HepG2 (cell line): ENCODE measurements around the gene CENPM. TPM values are rescaled to one million over a fixed set of nuclear protein-coding genes. Genes with fewer than 3 reads are reported as not detected.

Experiments
- AKAP8 ChIP-seq: sonication (generic); formaldehyde crosslinking; IDR thresholded peaks from 2 replicates; pipeline ENCODE4 v1.5.1; 2020; ENCODE audit warnings: mild to moderate bottlenecking, missing genetic modification reagents
- DR1 ChIP-seq: sonication (generic); formaldehyde crosslinking; IDR thresholded peaks from 2 replicates; pipeline ENCODE4 v1.8.0; 2021; ENCODE audit warnings: mild to moderate bottlenecking, missing genetic modification reagents, inconsistent platforms
- EZH2 ChIP-seq: conservative IDR thresholded peaks from 2 replicates; pipeline ENCODE4 v1.6.1; 2012; ENCODE audit warnings: mild to moderate bottlenecking, low read depth, low read length, moderate library complexity
- GTF2F1 ChIP-seq: fragments of 150-350 bp; IDR thresholded peaks from 2 replicates; pipeline ENCODE4 v1.6.1; 2014; ENCODE audit warnings: low read length
- IRF1 ChIP-seq: sonication (generic); formaldehyde crosslinking; IDR thresholded peaks from 2 replicates; pipeline ENCODE4 v1.4.0; 2020; ENCODE audit warnings: low read depth, mild to moderate bottlenecking, missing genetic modification reagents
- MEIS2 ChIP-seq: sonication (generic); formaldehyde crosslinking; IDR thresholded peaks from 2 replicates; pipeline ENCODE4 v1.9.0; 2021; ENCODE audit warnings: mild to moderate bottlenecking, missing genetic modification reagents
- NAIF1 ChIP-seq: sonication (generic); formaldehyde crosslinking; IDR thresholded peaks from 2 replicates; pipeline ENCODE4 v1.5.0; 2020; ENCODE audit warnings: mild to moderate bottlenecking, missing genetic modification reagents, borderline replicate concordance
- PATZ1 ChIP-seq: sonication (generic); formaldehyde crosslinking; IDR thresholded peaks from 2 replicates; pipeline ENCODE4 v1.4.0; 2020; ENCODE audit warnings: missing genetic modification reagents
- PRDM4 ChIP-seq: sonication (generic); formaldehyde crosslinking; IDR thresholded peaks from 2 replicates; pipeline ENCODE4 v1.9.0; 2021; ENCODE audit warnings: missing genetic modification reagents, borderline replicate concordance
- RCOR2 ChIP-seq: IDR thresholded peaks from 2 replicates; pipeline ENCODE4 v1.6.1; 2016; ENCODE audit warnings: missing biosample characterization, missing genetic modification reagents
- SMARCE1 ChIP-seq: fragments of 450-650 bp; IDR thresholded peaks from 2 replicates; pipeline ENCODE4 v1.6.1; 2017; ENCODE audit warnings: borderline replicate concordance
- SP2 ChIP-seq: sonication (generic); formaldehyde crosslinking; IDR thresholded peaks from 2 replicates; pipeline ENCODE4 v1.5.1; 2020; ENCODE audit warnings: mild to moderate bottlenecking, missing genetic modification reagents
- ZMAT3 ChIP-seq: sonication (generic); formaldehyde crosslinking; conservative IDR thresholded peaks from 2 replicates; pipeline ENCODE4 v1.7.0; 2021; ENCODE audit warnings: missing genetic modification reagents
- ZNF18 ChIP-seq: sonication (generic); formaldehyde crosslinking; IDR thresholded peaks from 2 replicates; pipeline ENCODE4 v1.8.0; 2022; ENCODE audit warnings: mild to moderate bottlenecking, missing genetic modification reagents; ENCODE audit not compliant: insufficient replicate concordance
- ZNF451 ChIP-seq: sonication (generic); formaldehyde crosslinking; IDR thresholded peaks from 2 replicates; pipeline ENCODE4 v1.5.0; 2020; ENCODE audit warnings: mild to moderate bottlenecking, missing genetic modification reagents
- ZNF569 ChIP-seq: sonication (generic); formaldehyde crosslinking; IDR thresholded peaks from 2 replicates; pipeline ENCODE4 v1.5.0; 2020; ENCODE audit warnings: mild to moderate bottlenecking, missing genetic modification reagents, moderate library complexity, borderline replicate concordance
- ZNF792 ChIP-seq: IDR thresholded peaks from 2 replicates; pipeline ENCODE4 v1.6.1; 2016
- ZSCAN5A ChIP-seq: sonication (generic); formaldehyde crosslinking; IDR thresholded peaks from 2 replicates; pipeline ENCODE4 v1.8.0; 2022; ENCODE audit warnings: mild to moderate bottlenecking, missing genetic modification reagents, borderline replicate concordance
- polyA plus RNA-seq, 8 experiments: library from polyadenylated mRNA; depleted of rRNA in 3 of 8; stranded (reverse) in 7 of 8; unstranded in 1 of 8; fragments of >200 nt; fragmentation: Illumina TruSeq in 4 of 8; extraction: Trizol in 4 of 8; gene quantifications; 2 replicates each; pipeline versions ENCODE4 v1.2.1 to v1.2.3, GENCODE V29; 2011 to 2016; ENCODE audit warnings: low read depth in 4 of 8, missing spikeins in 1 of 8, mixed read lengths in 1 of 8; ENCODE audit not compliant: insufficient read depth in 1 of 8
- total RNA-seq, 5 experiments: library from RNA; depleted of rRNA; stranded (reverse); fragments of >200 nt; fragmentation: Illumina TruSeq; extraction: Trizol; gene quantifications; 2 replicates each; pipeline ENCODE4 v1.2.3, GENCODE V29; 2016; ENCODE audit warnings: low read depth in 1 of 5

CENPM gene
- total and polyA plus RNA-seq, 2 of the 13 experiments (the other 11 are each of a cell fraction or from before 2014, with no cell fraction given), result 11.2 to 37.3 TPM

GRCh38 chr22:41946629-41947423 lies at the start of gene CENPM (continued):
- TF ChIP-seq NAIF1 (CRISPR knock-in tag) (no peak), ZNF18 (CRISPR knock-in tag) (peak; percentile 29), ZMAT3 (CRISPR knock-in tag) (no peak; the same call in 1 of the 2 replicates), GTF2F1 (no peak), PATZ1 (CRISPR knock-in tag) (no peak), SMARCE1 (no peak), ZNF451 (CRISPR knock-in tag) (no peak), IRF1 (CRISPR knock-in tag) (no peak), PRDM4 (CRISPR knock-in tag) (no peak), ZSCAN5A (0 out of 2 replicates have a peak, but pooled peaks have one; percentile 86), SP2 (peak; percentile 94), ZNF792 (CRISPR knock-in tag) (no peak), EZH2 (no peak), RCOR2 (CRISPR knock-in tag) (no peak), DR1 (CRISPR knock-in tag) (peak; percentile 84), AKAP8 (CRISPR knock-in tag) (no peak), ZNF569 (CRISPR knock-in tag) (no peak), MEIS2 (CRISPR knock-in tag) (peak; percentile 30; the same call in 1 of the 2 replicates)
